SK-N-SH (cell line): ENCODE data around the gene BEST2.

Experiments used
- CTCF ChIP-seq: fragments of 200-600 bp; sonication (generic); IDR thresholded peaks from 2 replicates; pipeline ENCODE4 v1.6.1; 2017; ENCODE audit warnings: antibody characterized with exemption, mild to moderate bottlenecking, moderate library complexity
- EP300 ChIP-seq, 2 experiments: IDR thresholded peaks; 2 replicates each; pipeline versions ENCODE4 v1.4.0 to v1.6.1; 2012; ENCODE audit warnings: borderline replicate concordance in 1 of 2, low read depth in 1 of 2, low read length in 1 of 2
- POLR2AphosphoS5 ChIP-seq: IDR thresholded peaks from 2 replicates; pipeline ENCODE4 v1.6.1; 2012; ENCODE audit warnings: low read depth, low read length
- RAD21 ChIP-seq: IDR thresholded peaks from 2 replicates; pipeline ENCODE4 v1.6.1; 2012; ENCODE audit warnings: mild to moderate bottlenecking, low read length
- RFX5 ChIP-seq: IDR thresholded peaks from 2 replicates; pipeline ENCODE4 v1.6.1; 2012; ENCODE audit warnings: mild to moderate bottlenecking, improper control_type of control experiment, low read length
- SIN3A ChIP-seq: IDR thresholded peaks from 2 replicates; pipeline ENCODE4 v1.6.1; 2012; ENCODE audit warnings: low read depth, mild to moderate bottlenecking, low read length, moderate library complexity, borderline replicate concordance
- TEAD4 ChIP-seq: IDR thresholded peaks from 2 replicates; pipeline ENCODE4 v1.4.0; 2012; ENCODE audit warnings: mild to moderate bottlenecking, borderline replicate concordance; ENCODE audit not compliant: insufficient read depth
- USF1 ChIP-seq: IDR thresholded peaks from 2 replicates; pipeline ENCODE4 v1.4.0; 2012; ENCODE audit warnings: low read depth, borderline replicate concordance

- TF ChIP-seq POLR2AphosphoS5 (no peak), CTCF (no peak), RAD21 (no peak), USF1 (no peak), TEAD4 (no peak), EP300 (IDR thresholded peaks at IDR 0.05; ENCODE audit: borderline replicate concordance in 1 of 2, low read depth in 1 of 2, low read length in 1 of 2) (no peak), RFX5 (no peak), SIN3A (no peak)
Observed at GRCh38 chr19:12751635-12752034, at the start of gene BEST2.
